Type B pancreatic cell (in vitro differentiated cells): ENCODE measurements around the gene RNF14. TPM values are rescaled to one million over a fixed set of nuclear protein-coding genes. Genes with fewer than 3 reads are reported as not detected.
"Not testable (repeated sequence)": the region's sequence is repeated elsewhere in the genome, so short reads cannot be mapped to it uniquely, and the experiment has no call there.

ENCODE experiments used
- DNase-seq: peaks from one replicate; pipeline ENCODE4 v3.0.0; 2021; ENCODE audit warnings: mixed read lengths; ENCODE audit not compliant: unreplicated experiment; ENCODE audit errors: extremely low spot score
- H3K27ac Mint-ChIP-seq: 2 replicates; pipeline ENCODE4 v1.8.0; 2021; ENCODE audit warnings: mild to moderate bottlenecking, mixed read lengths
- H3K27me3 Mint-ChIP-seq: 2 replicates; pipeline ENCODE4 v1.8.0; 2021; ENCODE audit warnings: mixed read lengths
- H3K36me3 Mint-ChIP-seq: 2 replicates; pipeline ENCODE4 v1.8.0; 2021; ENCODE audit warnings: mixed read lengths
- H3K4me1 Mint-ChIP-seq: one replicate; pipeline ENCODE4 v1.8.0; 2021; ENCODE audit warnings: mixed read lengths; ENCODE audit not compliant: unreplicated experiment
- H3K4me3 Mint-ChIP-seq: 2 replicates; pipeline ENCODE4 v1.8.0; 2021; ENCODE audit warnings: mild to moderate bottlenecking, mixed read lengths
- H3K9me3 Mint-ChIP-seq: 2 replicates; pipeline ENCODE4 v1.8.0; 2021; ENCODE audit warnings: mixed read lengths
- CTCF ChIP-seq: fragments of 200-600 bp; sonication (generic); conservative IDR thresholded peaks from 2 replicates; pipeline ENCODE4 v1.5.0; 2021; ENCODE audit warnings: antibody characterized with exemption, mild to moderate bottlenecking
- total RNA-seq: library from RNA; stranded (reverse); gene quantifications from 2 replicates; pipeline ENCODE4 v1.2.1, GENCODE V29; 2021; ENCODE audit warnings: low replicate concordance

The RNF14 gene
- total RNA-seq, 1 donor from 2014 or later, result 39.8 TPM

GRCh38 chr5:142032150-142032549, 63.2 kb downstream of the RNF14 start:
- TF ChIP-seq CTCF, result no peak
- Mint-ChIP-seq H3K27me3 (peaks cover 3% of the 10 kb centered on the region), H3K9me3 (no peaks in the 10 kb centered on the region)

GRCh38 chr5:142032747-142033631, 64.1 kb downstream of the RNF14 start:
- no peak for TF ChIP-seq CTCF
- Mint-ChIP-seq H3K36me3 (no peaks in the 10 kb centered on the region), H3K4me1 (peaks cover 7% of the 10 kb centered on the region), H3K4me3 (no peak overlapping the region), H3K9me3 (no peaks in the 10 kb centered on the region), H3K27ac (no peak overlapping the region), H3K27me3 (peaks cover 3% of the 10 kb centered on the region)
- no peak for DNase-seq

More at GRCh38 chr5:142032150-142032549, 63.2 kb downstream of the RNF14 start:
- no peak overlapping the region for H3K4me3 Mint-ChIP-seq
- no peak for DNase-seq
- peaks cover 7% of the 10 kb centered on the region for H3K4me1 Mint-ChIP-seq
- H3K27ac Mint-ChIP-seq, result no peak overlapping the region
- no peaks in the 10 kb centered on the region for H3K36me3 Mint-ChIP-seq

GRCh38 chr5:142033632-142034567, 65.0 kb downstream of the RNF14 start:
- H3K4me3 Mint-ChIP-seq, H3K36me3 Mint-ChIP-seq, H3K4me1 Mint-ChIP-seq, H3K9me3 Mint-ChIP-seq, H3K27me3 Mint-ChIP-seq, DNase-seq, H3K27ac Mint-ChIP-seq: not testable (repeated sequence)

- DNase-seq, result no peak
- Mint-ChIP-seq H3K4me3 (no peak overlapping the region), H3K36me3 (no peaks in the 10 kb centered on the region), H3K27ac (no peak overlapping the region), H3K9me3 (no peaks in the 10 kb centered on the region), H3K27me3 (peaks cover 3% of the 10 kb centered on the region), H3K4me1 (peaks cover 7% of the 10 kb centered on the region)
- no peak for TF ChIP-seq CTCF
Observed at GRCh38 chr5:142034994-142035393, 66.1 kb downstream of the RNF14 start.

GRCh38 chr5:142036918-142037317, 68.0 kb downstream of the RNF14 start:
- no peaks in the 10 kb centered on the region for H3K36me3 Mint-ChIP-seq
- DNase-seq, result no peak
- no peak overlapping the region for H3K4me3 Mint-ChIP-seq
- H3K9me3 Mint-ChIP-seq, result no peaks in the 10 kb centered on the region
- no peak overlapping the region for H3K27ac Mint-ChIP-seq
- H3K4me1 Mint-ChIP-seq, result peaks cover 7% of the 10 kb centered on the region
- no peaks in the 10 kb centered on the region for H3K27me3 Mint-ChIP-seq
- TF ChIP-seq CTCF, result no peak

GRCh38 chr5:142037599-142037998, 68.7 kb downstream of the RNF14 start:
- not testable (repeated sequence) for H3K4me3 Mint-ChIP-seq, H3K36me3 Mint-ChIP-seq, H3K27me3 Mint-ChIP-seq, H3K27ac Mint-ChIP-seq, DNase-seq, H3K9me3 Mint-ChIP-seq, H3K4me1 Mint-ChIP-seq
